ENCODE results near the gene INTS4.

Gene INTS4

GRCh38 chr11:77833302-77833701 lies 161.2 kb downstream of the INTS4 start:
- no peaks in the 10 kb centered on the region for H3K27me3 ChIP-seq (ENCODE audit: insufficient read depth, low read length, poor library complexity)
- H3K27ac ChIP-seq (ENCODE audit: low read length): no peak overlapping the region
- no peaks in the 10 kb centered on the region for H3K4me1 ChIP-seq (ENCODE audit: insufficient read depth, low read length)
- TF ChIP-seq EZH2 (IDR thresholded peaks at IDR 0.05; ENCODE audit: borderline replicate concordance, low read depth, low read length, severe bottlenecking): no peak
- no peak for TF ChIP-seq CTCF (IDR thresholded peaks at IDR 0.05; ENCODE audit: borderline replicate concordance, extremely low read depth, low read length, poor library complexity, severe bottlenecking)
- H3K9me3 ChIP-seq (ENCODE audit: insufficient read depth, low read length, severe bottlenecking): no peaks in the 10 kb centered on the region
- no peak overlapping the region for H3K4me2 ChIP-seq (ENCODE audit: insufficient read depth, low read length)
- no peak overlapping the region for H3K4me3 ChIP-seq (ENCODE audit: low read depth in 1 of 2, low read length in 2 of 2)
- no peaks in the 10 kb centered on the region for H4K20me1 ChIP-seq (ENCODE audit: insufficient read depth, low read length)
- H3K9ac ChIP-seq (ENCODE audit: low read depth, low read length): no peak overlapping the region
- H3K36me3 ChIP-seq (ENCODE audit: insufficient read depth, low read length): no peaks in the 10 kb centered on the region
- H2AFZ ChIP-seq (ENCODE audit: low read depth, low read length): no peak overlapping the region
- DNase-seq (no peak), ATAC-seq (ENCODE audit: insufficient read depth, low read depth) (no peak)
- no peaks in the 10 kb centered on the region for H3K79me2 ChIP-seq (ENCODE audit: insufficient read depth, low read length)

- no peaks in the 10 kb centered on the region for H3K4me1 ChIP-seq (ENCODE audit: insufficient read depth, low read length)
- no peaks in the 10 kb centered on the region for H4K20me1 ChIP-seq (ENCODE audit: insufficient read depth, low read length)
- ATAC-seq (ENCODE audit: insufficient read depth, low read depth): no peak
- no peaks in the 10 kb centered on the region for H3K36me3 ChIP-seq (ENCODE audit: insufficient read depth, low read length)
- no peak overlapping the region for H3K27ac ChIP-seq (ENCODE audit: low read length)
- H2AFZ ChIP-seq (ENCODE audit: low read depth, low read length): no peak overlapping the region
- H3K9me3 ChIP-seq (ENCODE audit: insufficient read depth, low read length, severe bottlenecking): no peaks in the 10 kb centered on the region
- H3K79me2 ChIP-seq (ENCODE audit: insufficient read depth, low read length): no peaks in the 10 kb centered on the region
- no peak for DNase-seq
- H3K4me2 ChIP-seq (ENCODE audit: insufficient read depth, low read length): no peak overlapping the region
- TF ChIP-seq CTCF (IDR thresholded peaks at IDR 0.05; ENCODE audit: borderline replicate concordance, extremely low read depth, low read length, poor library complexity, severe bottlenecking): no peak
- no peak for TF ChIP-seq EZH2 (IDR thresholded peaks at IDR 0.05; ENCODE audit: borderline replicate concordance, low read depth, low read length, severe bottlenecking)
- no peak overlapping the region for H3K9ac ChIP-seq (ENCODE audit: low read depth, low read length)
- H3K4me3 ChIP-seq (ENCODE audit: low read depth in 1 of 2, low read length in 2 of 2): no peak overlapping the region
- no peaks in the 10 kb centered on the region for H3K27me3 ChIP-seq (ENCODE audit: insufficient read depth, low read length, poor library complexity)
Observed at GRCh38 chr11:77828926-77829325, 165.5 kb downstream of the INTS4 start.

Data from DND-41 (cell line).